GM18951 (cell line): ENCODE measurements around the gene GRM5.

Experiments
- POLR2A ChIP-seq: IDR thresholded peaks from 4 replicates; pipeline ENCODE4 v1.6.1; 2011; ENCODE audit warnings: mild to moderate bottlenecking; ENCODE audit not compliant: insufficient read length, insufficient read depth; ENCODE audit errors: extremely low read depth
- in situ Hi-C: fragments of 300-500 bp; cut with MboI; formaldehyde crosslinking; loops from one replicate; pipeline ENCODE4 v1.12.0; 2022; ENCODE audit warnings: low sequenced_read_pairs, mixed read lengths, inconsistent platforms; ENCODE audit not compliant: unreplicated experiment

Gene GRM5

DNA sequence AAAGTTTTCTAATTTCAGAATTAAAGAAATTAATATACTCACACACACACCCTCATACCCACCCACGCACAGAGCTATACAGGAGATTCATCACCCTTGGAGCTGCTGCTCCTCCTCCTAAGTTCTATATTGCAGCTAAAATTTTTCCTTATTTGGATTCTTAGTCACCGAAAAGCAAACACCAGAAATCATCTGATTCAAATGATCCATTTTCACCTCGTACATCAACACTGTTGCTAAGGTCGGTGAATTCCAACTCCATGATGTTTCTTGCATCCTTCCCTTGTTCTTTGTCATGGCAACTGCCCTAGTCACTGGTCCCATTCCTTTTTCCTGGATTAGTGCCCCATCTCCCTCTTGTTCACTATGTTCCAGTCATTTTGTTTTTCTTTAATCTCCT, 286.2 kb downstream of the GRM5 start:
- no peak for TF ChIP-seq POLR2A
- in situ Hi-C loops: no loop called here

DNA sequence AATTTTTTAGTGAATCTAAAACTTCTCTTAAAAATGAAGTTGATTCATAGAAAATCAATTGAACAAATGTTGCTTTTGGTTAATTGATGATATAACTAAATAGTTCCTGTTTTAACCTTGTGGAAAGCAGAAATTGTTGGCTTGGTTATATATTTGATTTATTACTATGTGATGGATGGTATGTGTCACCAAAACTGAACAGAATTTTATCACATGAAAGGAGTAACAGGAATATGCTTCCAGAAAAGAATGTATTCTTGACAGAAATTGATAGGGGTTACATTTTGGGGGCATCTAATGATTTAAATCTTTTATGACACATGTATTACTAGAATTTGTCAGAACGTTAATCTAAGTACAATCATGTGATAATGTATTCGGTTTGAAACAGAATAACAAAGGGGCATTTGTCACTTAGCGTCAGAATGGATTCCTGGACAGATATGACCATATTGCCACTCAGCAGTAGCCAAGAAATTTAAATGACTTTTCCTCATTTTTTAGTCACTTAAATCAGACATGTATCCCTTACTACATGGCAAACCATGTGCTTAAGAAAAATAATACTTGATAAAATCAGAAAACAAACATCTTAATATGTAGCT, 295.2 kb downstream of the GRM5 start:
- in situ Hi-C loops: no loop called here
- no peak for TF ChIP-seq POLR2A

DNA sequence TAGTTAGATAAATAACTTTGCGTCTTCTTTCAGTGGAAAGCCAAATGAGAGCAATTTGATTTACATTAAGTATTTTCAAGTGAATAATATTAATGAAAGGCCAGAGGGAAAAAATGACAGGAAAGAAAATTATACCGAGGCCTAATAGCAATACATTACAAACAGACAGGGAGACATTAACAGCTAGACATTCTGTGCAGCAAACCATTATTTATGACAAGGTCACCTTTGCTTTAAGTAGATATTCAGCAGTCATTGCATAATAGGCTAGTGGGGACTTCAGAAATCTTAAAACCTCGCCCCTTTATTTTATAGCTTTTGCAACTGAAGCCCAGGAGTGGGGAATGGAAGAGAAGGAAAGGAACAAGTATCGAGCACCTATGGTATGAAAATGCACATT, 321.6 kb downstream of the GRM5 start:
- in situ Hi-C loops: no loop called here
- no peak for TF ChIP-seq POLR2A

DNA sequence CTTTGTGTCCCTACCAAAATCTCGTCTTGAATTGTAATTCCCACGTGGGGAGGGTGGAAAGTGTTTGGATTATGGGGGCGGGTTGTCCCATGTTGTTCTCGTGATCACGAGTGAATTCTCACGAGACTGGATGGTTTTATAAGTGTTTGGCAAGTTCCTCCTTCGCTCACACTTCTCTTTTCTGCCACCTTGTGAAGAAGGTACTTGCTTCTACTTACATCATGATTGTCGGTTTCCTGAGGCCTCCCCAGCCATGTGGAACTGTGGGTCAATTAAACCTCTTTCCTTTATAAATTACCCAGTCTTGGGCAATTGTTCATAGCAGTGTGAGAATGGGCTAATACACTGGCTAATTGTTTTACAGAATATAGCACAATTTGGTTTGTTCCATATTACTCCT, 326.3 kb downstream of the GRM5 start:
- no peak for TF ChIP-seq POLR2A
- in situ Hi-C loops: no loop called here

DNA sequence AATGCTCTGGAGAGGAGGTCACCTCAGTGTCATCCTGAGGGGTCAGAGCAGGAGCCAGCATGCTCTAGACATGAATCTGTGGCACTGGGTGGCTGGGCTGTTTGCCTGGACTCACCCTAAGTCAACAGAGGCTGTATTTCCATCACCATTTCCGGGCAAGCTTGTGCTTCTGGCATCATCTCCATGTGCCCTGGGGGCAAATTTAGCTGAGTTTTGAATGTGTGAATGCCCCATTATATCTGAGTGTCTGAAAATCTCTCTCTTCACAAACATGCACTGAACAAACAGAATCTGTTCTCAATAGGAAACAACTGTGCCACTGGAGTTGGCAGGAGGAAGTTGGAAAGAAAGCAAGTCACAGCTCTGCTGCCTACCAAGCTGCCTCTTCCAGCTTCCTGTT, 356.2 kb downstream of the GRM5 start:
- TF ChIP-seq POLR2A: no peak
- in situ Hi-C loops: no loop called here

DNA sequence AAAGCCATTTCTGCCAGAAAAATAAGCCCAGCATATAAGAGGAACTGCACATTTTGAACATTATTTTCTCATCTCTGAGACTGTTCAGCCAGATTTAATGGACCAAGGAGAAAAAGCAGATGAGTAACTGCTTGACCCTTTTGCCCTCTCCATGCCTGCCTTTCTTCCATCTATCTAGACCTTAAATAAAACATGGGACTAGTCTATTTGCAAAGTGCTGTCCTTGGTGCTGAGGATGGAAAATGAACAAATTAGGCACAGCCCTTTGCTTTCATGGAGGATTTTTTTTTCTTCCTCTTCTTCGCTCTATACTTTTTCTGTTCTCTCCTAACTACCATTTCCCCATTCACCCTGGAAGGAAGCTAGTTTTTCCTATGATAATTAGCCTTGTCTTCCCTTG, 361.3 kb downstream of the GRM5 start:
- TF ChIP-seq POLR2A: no peak
- in situ Hi-C loops: no loop called here

DNA sequence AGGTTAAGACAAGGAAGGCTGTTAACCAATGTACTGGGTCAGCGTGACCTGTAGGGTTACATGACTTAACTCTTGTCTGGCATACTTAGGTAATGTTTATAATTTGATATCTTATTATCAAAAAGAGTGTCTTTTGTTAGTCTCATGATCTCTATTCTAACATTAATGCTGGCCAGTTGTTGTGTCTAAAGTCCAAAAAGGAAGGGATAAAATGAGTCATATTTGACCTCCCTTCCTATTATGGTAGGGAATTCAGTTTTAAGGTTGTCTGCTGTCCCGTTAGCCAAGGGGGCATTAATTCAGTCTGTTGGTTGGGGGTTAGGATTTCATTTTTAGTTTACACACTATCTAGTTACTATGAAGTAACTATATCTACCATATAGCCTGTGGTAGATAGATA, 364.0 kb downstream of the GRM5 start:
- in situ Hi-C loops: no loop called here
- TF ChIP-seq POLR2A: no peak

DNA sequence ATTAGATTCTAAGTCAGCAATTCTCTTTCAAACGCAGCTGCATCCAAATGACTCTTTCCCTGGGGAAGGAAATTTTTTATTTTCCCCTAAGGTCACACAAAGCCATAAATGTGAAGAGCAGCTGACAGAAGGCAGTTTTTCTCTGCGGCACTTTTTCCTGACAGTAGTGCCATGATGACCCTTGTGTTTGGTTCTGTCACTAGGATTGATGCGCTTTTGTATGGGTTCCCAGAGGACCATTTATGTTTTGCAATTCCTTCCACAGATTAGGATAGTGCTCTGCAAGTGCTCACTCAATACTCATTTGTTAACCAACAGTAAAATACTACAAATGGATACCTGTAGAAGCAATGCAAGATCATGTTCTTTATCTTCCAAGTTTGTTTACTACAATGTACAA, 368.6 kb downstream of the GRM5 start:
- in situ Hi-C loops: no loop called here

DNA sequence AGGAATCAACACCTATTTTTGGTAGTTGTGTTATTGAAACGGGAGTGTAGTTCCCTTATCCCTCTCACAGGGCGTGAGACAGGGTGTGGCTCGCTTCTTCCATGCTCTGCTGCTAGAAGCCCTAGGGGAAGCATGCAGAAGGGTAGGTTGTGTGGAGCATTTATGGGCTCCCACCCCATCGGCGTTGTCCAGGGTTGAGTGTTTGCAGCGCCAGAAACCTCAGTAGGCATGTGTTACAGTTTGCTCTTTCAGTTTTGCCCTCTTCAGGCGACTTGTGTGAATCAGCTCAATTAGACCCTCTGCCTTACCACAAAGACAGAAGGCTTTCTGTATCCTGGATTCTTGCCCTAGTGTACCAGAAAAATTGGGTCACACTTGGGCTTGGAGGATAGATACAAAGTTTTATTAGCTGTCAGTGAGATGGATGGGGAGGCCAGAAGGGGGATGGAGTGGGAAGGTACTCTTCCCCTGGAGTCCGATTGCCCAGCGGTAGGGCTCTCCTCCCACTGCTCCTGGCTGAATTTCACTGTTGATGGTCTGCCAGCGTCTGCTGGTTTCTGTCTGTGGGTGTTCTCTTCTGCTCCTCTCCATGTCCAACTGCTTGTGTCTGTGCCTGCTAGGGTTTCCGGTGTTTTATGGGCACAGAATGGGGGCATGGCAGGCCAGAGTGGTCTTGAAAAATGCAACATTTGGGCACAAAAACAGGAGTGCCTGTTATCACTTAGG, 369.9 kb downstream of the GRM5 start:
- in situ Hi-C loops: no loop called here
- no peak for TF ChIP-seq POLR2A

More for the DNA sequence above, 368.6 kb downstream of the GRM5 start:
- no peak for TF ChIP-seq POLR2A

DNA sequence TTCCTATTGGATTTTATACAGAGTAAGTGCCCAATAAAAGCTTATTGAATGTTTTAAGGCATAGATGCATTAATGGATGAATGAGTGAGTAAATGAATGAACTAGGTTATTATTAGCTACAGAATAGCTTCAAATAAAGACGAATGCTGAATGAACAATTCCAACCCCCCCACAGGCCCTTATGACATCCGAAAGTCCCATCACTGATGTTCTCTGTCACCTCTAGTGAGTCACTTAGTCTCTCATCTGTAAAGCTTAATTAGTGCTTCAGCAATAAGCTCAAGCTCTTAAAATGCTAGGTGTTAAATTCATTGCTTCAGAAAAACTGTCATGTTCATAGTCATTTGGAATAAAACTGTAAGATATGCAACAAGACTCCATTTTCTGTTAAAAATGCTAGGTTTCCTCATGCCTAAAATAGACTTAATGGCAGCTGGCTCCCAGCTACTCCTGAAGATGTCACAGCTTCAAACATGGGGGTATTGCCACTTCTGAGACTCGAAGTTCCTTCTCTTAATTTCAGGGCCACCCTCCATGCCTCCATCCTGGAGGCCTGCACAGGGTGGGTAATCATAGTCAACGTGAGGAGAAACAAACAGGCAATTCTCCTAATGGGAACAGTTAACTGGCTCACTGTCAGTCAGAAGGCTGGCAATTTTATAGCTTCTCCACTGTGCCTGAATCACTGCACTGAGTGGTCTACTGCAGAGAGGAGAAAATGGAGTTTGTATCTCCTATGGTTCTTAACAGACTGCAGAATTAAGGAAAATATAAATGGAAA, 373.3 kb downstream of the GRM5 start:
- in situ Hi-C loops: no loop called here
- no peak for TF ChIP-seq POLR2A

DNA sequence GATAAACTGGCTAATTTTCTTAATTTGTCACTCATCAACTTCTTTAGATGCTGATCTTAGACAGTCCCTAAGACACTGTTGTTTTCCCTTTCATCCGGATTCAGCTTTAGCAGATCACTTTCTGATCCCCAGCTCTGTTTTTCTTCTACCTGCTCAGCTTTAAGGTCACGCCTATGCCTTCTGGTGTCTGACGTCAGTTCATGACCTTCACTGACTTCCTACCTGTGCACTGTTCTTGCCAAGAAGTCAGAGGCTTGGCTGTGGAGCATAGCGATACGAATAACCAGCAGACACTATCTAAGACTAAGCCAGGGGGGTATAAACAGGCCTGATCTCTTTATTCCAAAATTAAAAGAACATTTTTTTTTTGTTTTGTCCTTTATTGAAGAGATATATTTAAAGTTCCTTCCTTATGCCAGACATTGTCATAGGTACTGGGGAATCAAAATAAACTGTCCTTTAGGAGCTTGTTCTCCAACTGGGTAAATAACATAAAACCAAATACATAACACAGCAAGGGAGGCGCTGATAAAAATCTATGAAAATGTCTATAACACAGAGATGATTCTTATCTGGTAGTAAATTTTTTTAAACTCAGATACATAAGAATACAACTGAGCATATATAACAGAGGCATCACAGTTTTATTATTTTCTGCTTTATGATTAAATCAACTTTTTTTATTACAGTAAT, 376.1 kb downstream of the GRM5 start:
- in situ Hi-C loops: no loop called here
- no peak for TF ChIP-seq POLR2A

DNA sequence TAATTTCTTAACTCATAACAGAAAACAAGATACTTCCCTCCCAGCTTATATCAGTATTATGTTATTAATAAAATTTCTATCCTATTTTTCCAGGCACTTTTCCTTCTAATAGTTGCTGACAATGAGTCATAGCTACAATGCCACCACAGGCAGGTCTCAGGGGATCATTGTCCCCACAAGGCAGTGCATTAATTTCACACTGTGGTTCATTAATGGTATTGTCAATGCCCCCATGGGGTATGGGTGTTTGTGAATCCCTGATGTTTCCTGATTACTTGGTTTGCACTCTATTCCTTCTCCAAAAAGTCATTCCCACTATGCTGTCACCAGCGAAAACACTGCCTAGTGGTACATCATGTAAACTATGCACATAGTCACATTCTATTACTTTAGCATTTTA, 382.8 kb downstream of the GRM5 start:
- in situ Hi-C loops: no loop called here
- TF ChIP-seq POLR2A: no peak

DNA sequence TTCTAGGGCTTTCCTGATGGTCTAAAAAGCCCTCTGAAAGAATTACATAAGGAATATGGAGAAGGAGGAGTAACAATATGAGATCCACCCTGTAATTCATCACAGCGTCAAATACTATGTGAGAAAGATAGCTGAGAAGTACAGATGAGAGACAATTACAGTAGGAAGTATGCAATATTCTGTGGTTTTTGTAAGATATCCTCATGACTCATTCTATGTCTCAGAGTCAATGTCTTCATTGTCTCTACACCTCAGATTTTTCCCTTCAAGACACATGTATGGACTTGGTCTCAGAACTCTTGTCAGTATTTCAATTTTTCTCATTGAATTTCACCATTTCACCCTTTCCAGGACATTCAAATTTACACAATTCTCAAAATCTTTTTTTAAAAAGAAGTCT, 385.0 kb downstream of the GRM5 start:
- in situ Hi-C loops: no loop called here

More for the DNA sequence above, 385.0 kb downstream of the GRM5 start:
- TF ChIP-seq POLR2A: no peak
